HEK293T (cell line): ENCODE measurements around the gene RALB.

Experiments
- FOXM1 ChIP-seq: fragments of 450-650 bp; IDR thresholded peaks from 2 replicates; pipeline ENCODE4 v1.6.1; 2017; ENCODE audit warnings: mild to moderate bottlenecking, borderline replicate concordance
- NFRKB ChIP-seq: fragments of 450-650 bp; IDR thresholded peaks from 2 replicates; pipeline ENCODE4 v1.6.1; 2016; ENCODE audit warnings: mild to moderate bottlenecking, moderate library complexity

DNA sequence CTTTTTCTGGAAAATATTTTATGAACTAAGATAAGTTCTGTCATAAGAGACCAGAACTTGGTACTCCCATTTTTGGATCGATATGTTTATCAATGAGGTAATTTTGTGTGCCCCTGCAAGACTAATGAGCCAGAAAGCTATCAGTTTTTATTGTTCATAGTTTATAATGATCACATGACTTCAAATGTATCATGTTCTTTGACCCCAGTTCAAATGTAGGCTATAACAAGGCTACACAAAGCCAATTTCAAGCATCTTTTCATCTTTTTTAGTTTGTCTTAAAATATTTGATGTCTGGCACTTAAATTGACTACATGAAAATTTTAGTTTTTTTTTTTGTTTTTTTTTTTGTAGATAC is 35.3 kb downstream of the RALB start:
- TF ChIP-seq FOXM1 (no peak), NFRKB (no peak)
